HepG2 (cell line): ENCODE data around the gene CYP11A1. TPM values are rescaled to one million over a fixed set of nuclear protein-coding genes. Genes with fewer than 3 reads are reported as not detected.

Experiments
- ATAC-seq: fragments of 200-7000 bp; cut with Tn5 transposase; 3 replicates; pipeline ENCODE4 v1.9.1; 2020; ENCODE audit warnings: mild to moderate bottlenecking, moderate library complexity
- BruUV-seq: library from RNA; stranded (reverse); fragments of 400-500 nt; replicated peaks from 2 replicates; lab custom pipeline; 2021; lab: Mats Ljungman, UMichigan
- CTCF ChIA-PET: fragments of 300-600 bp; formaldehyde crosslinking; extraction: SDS; loops from one replicate; lab custom pipeline; 2021; ENCODE audit warnings: low total read pairs, inconsistent platforms, low intra/inter-chr PET ratio; lab: Yijun Ruan, JAX
- POLR2A ChIA-PET: fragments of 350-600 bp; sonication (Branson Sonifier 250); formaldehyde crosslinking; loops from one replicate; lab custom pipeline; 2020; ENCODE audit warnings: antibody characterized with exemption, inconsistent platforms; lab: Yijun Ruan, JAX
- DNase-seq: peaks from one replicate; pipeline ENCODE4 v3.0.0-alpha.2; 2015; ENCODE audit warnings: low spot score
- FAIRE-seq: peaks from 3 replicates; lab custom pipeline; 2011; peaks lifted over from hg19 to GRCh38; lab: Jason Lieb, UNC
- H2AFZ ChIP-seq: one replicate; pipeline ENCODE4 v1.6.1; 2011; ENCODE audit warnings: low read length, inconsistent platforms
- H3K27ac ChIP-seq: fragments of 300-600 bp; 3 replicates; pipeline ENCODE4 v1.8.0; 2011; ENCODE audit warnings: mixed run types, mild to moderate bottlenecking, mixed read lengths, low read length, inconsistent platforms; ENCODE audit not compliant: insufficient read depth; ENCODE audit errors: extremely low read length
- H3K27me3 ChIP-seq, 2 experiments: fragments of 200-600 bp in 1 of 2; 2 replicates in 1 of 2; 3 replicates in 1 of 2; pipeline versions ENCODE4 v1.6.0 to v1.8.0; 2011; ENCODE audit warnings: low read length in 2 of 2, mild to moderate bottlenecking in 2 of 2, moderate library complexity in 2 of 2, inconsistent platforms in 1 of 2; ENCODE audit not compliant: insufficient read depth in 2 of 2, control insufficient read depth in 1 of 2
- H3K36me3 ChIP-seq, 2 experiments: fragments of 200-600 bp in 1 of 2; replicated peaks in 1 of 2; 2 replicates in 1 of 2; 3 replicates in 1 of 2; pipeline versions ENCODE4 v1.5.1 to v1.8.0; 2011; ENCODE audit warnings: low read length in 2 of 2, inconsistent platforms in 1 of 2; ENCODE audit not compliant: insufficient read depth in 2 of 2, control insufficient read depth in 1 of 2
- H3K4me1 ChIP-seq: 2 replicates; pipeline ENCODE4 v1.5.1; 2012; ENCODE audit warnings: low read length, inconsistent platforms; ENCODE audit not compliant: insufficient read depth
- H3K4me2 ChIP-seq: 2 replicates; pipeline ENCODE4 v1.6.0; 2011; ENCODE audit warnings: low read depth, low read length, inconsistent platforms
- H3K4me3 ChIP-seq, 3 experiments: fragments of 200-600 bp in 1 of 3; sonication (generic), shearing (Covaris generic) in 1 of 3; replicated peaks in 1 of 3; 2 replicates each; pipeline ENCODE4 v1.5.1; 2011 to 2016; ENCODE audit warnings: low read length in 3 of 3, inconsistent platforms in 2 of 3, low read depth in 2 of 3, mild to moderate bottlenecking in 2 of 3, control low read depth in 1 of 3, mixed read lengths in 1 of 3; ENCODE audit not compliant: insufficient read depth in 1 of 3
- H3K79me2 ChIP-seq: one replicate; pipeline ENCODE4 v1.6.1; 2011; ENCODE audit warnings: low read length, inconsistent platforms; ENCODE audit not compliant: insufficient read depth
- H3K9ac ChIP-seq: 2 replicates; pipeline ENCODE4 v1.6.0; 2011; ENCODE audit warnings: mild to moderate bottlenecking, low read depth, low read length, inconsistent platforms; ENCODE audit not compliant: insufficient read depth
- H3K9me3 ChIP-seq: 2 replicates; pipeline ENCODE4 v1.5.1; 2012; ENCODE audit warnings: mild to moderate bottlenecking, low read length
- H4K20me1 ChIP-seq: 2 replicates; pipeline ENCODE4 v1.6.0; 2011; ENCODE audit warnings: inconsistent platforms, mild to moderate bottlenecking, low read length, moderate library complexity; ENCODE audit not compliant: insufficient read depth
- ARID4A ChIP-seq: sonication (generic); formaldehyde crosslinking; IDR thresholded peaks from 2 replicates; pipeline ENCODE4 v1.5.0; 2020; ENCODE audit warnings: mild to moderate bottlenecking, missing genetic modification reagents, borderline replicate concordance
- ATAD3A ChIP-seq: sonication (generic); formaldehyde crosslinking; IDR thresholded peaks from 2 replicates; pipeline ENCODE4 v1.4.0; 2020; ENCODE audit warnings: missing genetic modification reagents
- CC2D1A ChIP-seq: sonication (generic); formaldehyde crosslinking; IDR thresholded peaks from 2 replicates; pipeline ENCODE4 v1.8.1; 2023; ENCODE audit warnings: mild to moderate bottlenecking, missing genetic modification reagents
- ELF4 ChIP-seq: sonication (generic); formaldehyde crosslinking; IDR thresholded peaks from 2 replicates; pipeline ENCODE4 v1.5.0; 2020; ENCODE audit warnings: missing genetic modification reagents, mild to moderate bottlenecking, moderate library complexity, borderline replicate concordance
- FOXA1 ChIP-seq, 2 experiments: fragments of 450-650 bp in 1 of 2; sonication (generic) in 1 of 2; formaldehyde crosslinking in 1 of 2; IDR thresholded peaks; 2 replicates each; pipeline versions ENCODE4 v1.4.0 to v1.6.1; 2016 to 2020; ENCODE audit warnings: missing genetic modification reagents in 1 of 2
- HNF1B ChIP-seq: sonication (generic); formaldehyde crosslinking; IDR thresholded peaks from 2 replicates; pipeline ENCODE4 v1.5.1; 2020; ENCODE audit warnings: mild to moderate bottlenecking, moderate library complexity, missing genetic modification reagents
- KDM5B ChIP-seq: sonication (generic); formaldehyde crosslinking; IDR thresholded peaks from 2 replicates; pipeline ENCODE4 v1.4.0; 2020; ENCODE audit warnings: missing genetic modification reagents, mild to moderate bottlenecking, borderline replicate concordance
- KLF16 ChIP-seq, 2 experiments: sonication (generic) in 1 of 2; formaldehyde crosslinking in 1 of 2; IDR thresholded peaks; 2 replicates each; pipeline versions ENCODE4 v1.6.1 to v1.8.0; 2016 to 2023; ENCODE audit warnings: missing genetic modification reagents in 2 of 2, missing compliant biosample characterization in 1 of 2
- MTERF4 ChIP-seq: sonication (generic); formaldehyde crosslinking; IDR thresholded peaks from 2 replicates; pipeline ENCODE4 v1.8.0; 2023; ENCODE audit warnings: mild to moderate bottlenecking, missing genetic modification reagents
- NFRKB ChIP-seq: fragments of 450-650 bp; IDR thresholded peaks from 2 replicates; pipeline ENCODE4 v1.6.1; 2017
- SALL1 ChIP-seq: sonication (generic); formaldehyde crosslinking; IDR thresholded peaks from 2 replicates; pipeline ENCODE4 v1.8.0; 2022; ENCODE audit warnings: mild to moderate bottlenecking, missing genetic modification reagents
- SIN3B ChIP-seq: fragments of 150-350 bp; IDR thresholded peaks from 2 replicates; pipeline ENCODE4 v1.6.1; 2014; ENCODE audit warnings: low read length
- THAP11 ChIP-seq: IDR thresholded peaks from 2 replicates; pipeline ENCODE4 v1.6.1; 2016; ENCODE audit warnings: missing biosample characterization, missing genetic modification reagents
- ZNF20 ChIP-seq: sonication (generic); formaldehyde crosslinking; IDR thresholded peaks from 2 replicates; pipeline ENCODE4 v1.4.0; 2020; ENCODE audit warnings: mild to moderate bottlenecking, moderate library complexity, missing genetic modification reagents
- ZNF234 ChIP-seq: sonication (generic); formaldehyde crosslinking; conservative IDR thresholded peaks from 2 replicates; pipeline ENCODE4 v1.5.1; 2020; ENCODE audit warnings: mild to moderate bottlenecking, missing genetic modification reagents
- ZNF530 ChIP-seq: sonication (generic); formaldehyde crosslinking; IDR thresholded peaks from 2 replicates; pipeline ENCODE4 v1.5.0; 2020; ENCODE audit warnings: low read depth, mild to moderate bottlenecking, missing genetic modification reagents
- ZNF619 ChIP-seq: sonication (generic); formaldehyde crosslinking; IDR thresholded peaks from 2 replicates; pipeline ENCODE4 v1.4.0; 2020; ENCODE audit warnings: mild to moderate bottlenecking, missing genetic modification reagents
- ZNF761 ChIP-seq: sonication (generic); formaldehyde crosslinking; conservative IDR thresholded peaks from 2 replicates; pipeline ENCODE4 v1.4.0; 2020; ENCODE audit warnings: mild to moderate bottlenecking, missing genetic modification reagents
- WGBS: methylation state at CpG from one replicate; pipeline ENCODE4 v1.1.6; 2017; ENCODE audit warnings: low lambda C conversion rate; 5-methylcytosine and 5-hydroxymethylcytosine counted together
- in situ Hi-C: cut with HindIII; loops from 2 replicates; pipeline ENCODE4 v1.10.0; 2017; ENCODE audit warnings: low pct_unique_long_range_greater_than_20kb; ENCODE audit not compliant: extremely low pct_ligation_motif_present
- intact Hi-C: fragments of 100-400 bp; cut with micrococcal nuclease; formaldehyde crosslinking; loops from one replicate; pipeline ENCODE4 v1.10.0; 2022; ENCODE audit not compliant: unreplicated experiment
- polyA plus RNA-seq, 8 experiments: library from polyadenylated mRNA; depleted of rRNA in 3 of 8; stranded (reverse) in 7 of 8; unstranded in 1 of 8; fragments of >200 nt; fragmentation: Illumina TruSeq in 4 of 8; extraction: Trizol in 4 of 8; gene quantifications; 2 replicates each; pipeline versions ENCODE4 v1.2.1 to v1.2.3, GENCODE V29; 2011 to 2016; ENCODE audit warnings: low read depth in 4 of 8, missing spikeins in 1 of 8, mixed read lengths in 1 of 8; ENCODE audit not compliant: insufficient read depth in 1 of 8
- total RNA-seq, 5 experiments: library from RNA; depleted of rRNA; stranded (reverse); fragments of >200 nt; fragmentation: Illumina TruSeq; extraction: Trizol; gene quantifications; 2 replicates each; pipeline ENCODE4 v1.2.3, GENCODE V29; 2016; ENCODE audit warnings: low read depth in 1 of 5

CYP11A1 gene
- total and polyA plus RNA-seq, 2 of the 13 experiments (the other 11 are each of a cell fraction or from before 2014, with no cell fraction given): 0.66 to 0.92 TPM

GRCh38 chr15:74332611-74333010 lies 34.8 kb downstream of the CYP11A1 start (continued):
- TF ChIP-seq MTERF4 (CRISPR knock-in tag): no peak
- no peak for TF ChIP-seq ZNF234 (CRISPR knock-in tag)
- TF ChIP-seq ZNF20: no peak

- Histone ChIP-seq H3K4me1 (no peaks in the 10 kb centered on the region), H3K27ac (no peak overlapping the region), H3K9ac (no peak overlapping the region), H3K27me3 (peaks cover 2 to 57% of the 10 kb centered on the region in 2 experiments; a peak in 4 of 5 replicates), H3K79me2 (no peaks in the 10 kb centered on the region), H4K20me1 (no peaks in the 10 kb centered on the region), H3K36me3 (no peaks in the 10 kb centered on the region), H2AFZ (no peak overlapping the region), H3K9me3 (no peaks in the 10 kb centered on the region), H3K4me3 (no peak overlapping the region), H3K4me2 (no peak overlapping the region)
- intact Hi-C loops (no loop called here), in situ Hi-C loops (no loop called here)
- no TSS peak for BruUV-seq
- ATAC-seq (no peak), FAIRE-seq (no peak), DNase-seq (no peak)
- WGBS: 39% methylated on average over 3 of the region's 3 CpGs
- ChIA-PET POLR2A (no interaction called here), CTCF (no interaction called here)
- TF ChIP-seq HNF1B (CRISPR knock-in tag) (no peak), ATAD3A (CRISPR knock-in tag) (no peak), SIN3B (no peak), FOXA1 (IDR thresholded peaks at IDR 0.05) (no peak), FOXA1 (CRISPR knock-in tag; IDR thresholded peaks at IDR 0.05) (no peak), ZNF761 (no peak), ZNF619 (no peak), ARID4A (CRISPR knock-in tag) (no peak), SALL1 (no peak), KLF16 (CRISPR knock-in tag; IDR thresholded peaks at IDR 0.05) (no peak), ELF4 (CRISPR knock-in tag) (no peak), ZNF530 (no peak), THAP11 (no peak), NFRKB (no peak), KDM5B (CRISPR knock-in tag) (no peak), CC2D1A (no peak)
Observed at GRCh38 chr15:74332011-74332410, 35.4 kb downstream of the CYP11A1 start.
